Subcutaneous adipose tissue (tissue), 4 donors: Measurements from ENCODE around the gene RAVER1. TPM values are rescaled to one million over a fixed set of nuclear protein-coding genes. Genes with fewer than 3 reads are reported as not detected.

Source experiments
- total RNA-seq, 4 donors: library from RNA; depleted of rRNA; stranded (reverse); fragments of >200 nt; gene quantifications; one replicate each; pipeline ENCODE4 v1.1.0, GENCODE V29; 2016
- TF ChIP-seq, protein P1 (sequence below): fragments of 450-650 bp; IDR thresholded peaks from one replicate; pipeline ENCODE4 v1.5.1; 2016; ENCODE audit warnings: low read depth, mild to moderate bottlenecking, control low read depth, antibody characterized with exemption, moderate library complexity

The RAVER1 gene
- total RNA-seq, 4 donors from 2014 or later: 5.9 to 22.4 (median 8.2) TPM

- TF ChIP-seq, protein P1, sequence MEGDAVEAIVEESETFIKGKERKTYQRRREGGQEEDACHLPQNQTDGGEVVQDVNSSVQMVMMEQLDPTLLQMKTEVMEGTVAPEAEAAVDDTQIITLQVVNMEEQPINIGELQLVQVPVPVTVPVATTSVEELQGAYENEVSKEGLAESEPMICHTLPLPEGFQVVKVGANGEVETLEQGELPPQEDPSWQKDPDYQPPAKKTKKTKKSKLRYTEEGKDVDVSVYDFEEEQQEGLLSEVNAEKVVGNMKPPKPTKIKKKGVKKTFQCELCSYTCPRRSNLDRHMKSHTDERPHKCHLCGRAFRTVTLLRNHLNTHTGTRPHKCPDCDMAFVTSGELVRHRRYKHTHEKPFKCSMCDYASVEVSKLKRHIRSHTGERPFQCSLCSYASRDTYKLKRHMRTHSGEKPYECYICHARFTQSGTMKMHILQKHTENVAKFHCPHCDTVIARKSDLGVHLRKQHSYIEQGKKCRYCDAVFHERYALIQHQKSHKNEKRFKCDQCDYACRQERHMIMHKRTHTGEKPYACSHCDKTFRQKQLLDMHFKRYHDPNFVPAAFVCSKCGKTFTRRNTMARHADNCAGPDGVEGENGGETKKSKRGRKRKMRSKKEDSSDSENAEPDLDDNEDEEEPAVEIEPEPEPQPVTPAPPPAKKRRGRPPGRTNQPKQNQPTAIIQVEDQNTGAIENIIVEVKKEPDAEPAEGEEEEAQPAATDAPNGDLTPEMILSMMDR: no peak
These were observed 39.5 kb downstream of the RAVER1 start for GRCh38 chr19:10293637-10294367.

GRCh38 chr19:10292789-10293636 lies 40.3 kb downstream of the RAVER1 start:
- TF ChIP-seq, protein P1: no peak

GRCh38 chr19:10292206-10292788 lies 41.0 kb downstream of the RAVER1 start:
- TF ChIP-seq, protein P1: no peak

- TF ChIP-seq, protein P1: no peak
These were observed 41.6 kb downstream of the RAVER1 start for GRCh38 chr19:10291554-10292205.

GRCh38 chr19:10290876-10291553 lies 42.3 kb downstream of the RAVER1 start:
- TF ChIP-seq, protein P1: no peak

DNA sequence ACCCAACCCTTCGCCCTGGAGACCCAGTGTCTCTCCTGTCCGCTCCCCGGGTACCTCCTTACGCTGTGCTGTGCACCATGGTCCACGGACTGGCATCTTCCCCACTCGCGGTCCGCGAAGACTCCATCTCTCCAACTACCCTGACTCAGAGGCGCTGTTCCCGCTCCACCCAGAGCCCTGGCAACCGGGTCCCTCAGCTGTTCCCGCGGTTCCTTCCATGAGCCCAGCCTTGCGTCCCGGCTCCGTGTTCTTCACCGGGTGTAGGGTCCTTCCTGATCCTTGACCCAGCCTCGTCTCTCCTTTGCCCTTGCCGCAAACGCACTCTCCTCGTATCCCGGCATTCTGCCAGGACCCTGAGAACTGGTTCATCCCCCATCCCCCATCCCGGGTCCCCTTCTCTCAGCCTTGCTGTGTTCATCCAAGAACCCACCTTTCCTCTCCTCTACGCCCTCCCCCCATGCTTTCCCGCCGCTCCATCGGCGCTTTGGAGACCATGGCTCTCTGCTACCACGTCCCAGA lies 42.9 kb downstream of the RAVER1 start:
- TF ChIP-seq, protein P1: no peak
